HG02588 (cell line): Measurements from ENCODE around the gene CD244.
A peak's percentile ranks its signal among the peaks of the same experiment; 100 is the strongest.
"Not testable (repeated sequence)": the region's sequence is repeated elsewhere in the genome, so short reads cannot be mapped to it uniquely, and the experiment has no call there.

Source experiments
- ATAC-seq: cut with Tn5 transposase; IDR thresholded peaks from one replicate; pipeline ENCODE4 v1.9.1; 2021; ENCODE audit warnings: mild to moderate bottlenecking, moderate library complexity; ENCODE audit not compliant: unreplicated experiment

Gene CD244

GRCh38 chr1:160862203-160863060 is at the start of gene CD244:
TSS of gene CD244 (minus strand) at chr1:160862887. CDS start at chr1:160862677, 210 bp downstream.
- ATAC-seq, result peak; percentile 80

GRCh38 chr1:160911925-160912324 is 49.2 kb upstream of the CD244 start:
- ATAC-seq, result no peak

- ATAC-seq, result no peak
Observed at GRCh38 chr1:160911441-160911840, 48.8 kb upstream of the CD244 start.

GRCh38 chr1:160910170-160910750 is 47.6 kb upstream of the CD244 start:
- no peak for ATAC-seq

- ATAC-seq, result no peak
Observed at GRCh38 chr1:160907976-160908375, 45.3 kb upstream of the CD244 start.

GRCh38 chr1:160905617-160905989 is 42.9 kb upstream of the CD244 start:
- no peak for ATAC-seq

GRCh38 chr1:160904783-160905616 is 42.3 kb upstream of the CD244 start:
- ATAC-seq, result no peak

- ATAC-seq, result not testable (repeated sequence)
Observed at GRCh38 chr1:160902251-160902650, 39.6 kb upstream of the CD244 start.

- no peak for ATAC-seq
Observed at GRCh38 chr1:160901768-160902167, 39.1 kb upstream of the CD244 start.

- not testable (repeated sequence) for ATAC-seq
Observed at GRCh38 chr1:160900683-160901082, 38.0 kb upstream of the CD244 start.

- not testable (repeated sequence) for ATAC-seq
Observed at GRCh38 chr1:160894368-160895135, 31.9 kb upstream of the CD244 start.

GRCh38 chr1:160891474-160891873 is 28.8 kb upstream of the CD244 start:
- no peak for ATAC-seq

- ATAC-seq, result no peak
Observed at GRCh38 chr1:160888926-160889325, 26.2 kb upstream of the CD244 start.

- ATAC-seq, result no peak
Observed at GRCh38 chr1:160887071-160887470, 24.4 kb upstream of the CD244 start.

- ATAC-seq, result no peak
Observed at GRCh38 chr1:160885042-160885441, 22.4 kb upstream of the CD244 start, which contains the start of gene ITLN1. TSS of gene ITLN1 (minus strand) at chr1:160885180. CDS start at chr1:160884877, 303 bp downstream.

GRCh38 chr1:160884579-160884978 is 21.9 kb upstream of the CD244 start:
- no peak for ATAC-seq

GRCh38 chr1:160883581-160884513 is 21.2 kb upstream of the CD244 start:
- ATAC-seq, result no peak

- no peak for ATAC-seq
Observed at GRCh38 chr1:160882582-160882981, 19.9 kb upstream of the CD244 start.

- not testable (repeated sequence) for ATAC-seq
Observed at GRCh38 chr1:160881264-160881663, 18.6 kb upstream of the CD244 start.
